HepG2 (cell line): ENCODE results near the gene VDR. TPM values are rescaled to one million over a fixed set of nuclear protein-coding genes. Genes with fewer than 3 reads are reported as not detected.

Experiments used
- ATAC-seq: fragments of 200-7000 bp; cut with Tn5 transposase; 3 replicates; pipeline ENCODE4 v1.9.1; 2020; ENCODE audit warnings: mild to moderate bottlenecking, moderate library complexity
- BruUV-seq: library from RNA; stranded (reverse); fragments of 400-500 nt; replicated peaks from 2 replicates; lab custom pipeline; 2021; lab: Mats Ljungman, UMichigan
- CTCF ChIA-PET: fragments of 300-600 bp; formaldehyde crosslinking; extraction: SDS; loops from one replicate; lab custom pipeline; 2021; ENCODE audit warnings: low total read pairs, inconsistent platforms, low intra/inter-chr PET ratio; lab: Yijun Ruan, JAX
- POLR2A ChIA-PET: fragments of 350-600 bp; sonication (Branson Sonifier 250); formaldehyde crosslinking; loops from one replicate; lab custom pipeline; 2020; ENCODE audit warnings: antibody characterized with exemption, inconsistent platforms; lab: Yijun Ruan, JAX
- DNase-seq: peaks from one replicate; pipeline ENCODE4 v3.0.0-alpha.2; 2015; ENCODE audit warnings: low spot score
- FAIRE-seq: peaks from 3 replicates; lab custom pipeline; 2011; peaks lifted over from hg19 to GRCh38; lab: Jason Lieb, UNC
- H2AFZ ChIP-seq: one replicate; pipeline ENCODE4 v1.6.1; 2011; ENCODE audit warnings: low read length, inconsistent platforms
- H3K27ac ChIP-seq: fragments of 300-600 bp; 3 replicates; pipeline ENCODE4 v1.8.0; 2011; ENCODE audit warnings: mixed run types, mild to moderate bottlenecking, mixed read lengths, low read length, inconsistent platforms; ENCODE audit not compliant: insufficient read depth; ENCODE audit errors: extremely low read length
- H3K27me3 ChIP-seq, 2 experiments: fragments of 200-600 bp in 1 of 2; 2 replicates in 1 of 2; 3 replicates in 1 of 2; pipeline versions ENCODE4 v1.6.0 to v1.8.0; 2011; ENCODE audit warnings: low read length in 2 of 2, mild to moderate bottlenecking in 2 of 2, moderate library complexity in 2 of 2, inconsistent platforms in 1 of 2; ENCODE audit not compliant: insufficient read depth in 2 of 2, control insufficient read depth in 1 of 2
- H3K36me3 ChIP-seq, 2 experiments: fragments of 200-600 bp in 1 of 2; replicated peaks in 1 of 2; 2 replicates in 1 of 2; 3 replicates in 1 of 2; pipeline versions ENCODE4 v1.5.1 to v1.8.0; 2011; ENCODE audit warnings: low read length in 2 of 2, inconsistent platforms in 1 of 2; ENCODE audit not compliant: insufficient read depth in 2 of 2, control insufficient read depth in 1 of 2
- H3K4me1 ChIP-seq: 2 replicates; pipeline ENCODE4 v1.5.1; 2012; ENCODE audit warnings: low read length, inconsistent platforms; ENCODE audit not compliant: insufficient read depth
- H3K4me2 ChIP-seq: 2 replicates; pipeline ENCODE4 v1.6.0; 2011; ENCODE audit warnings: low read depth, low read length, inconsistent platforms
- H3K4me3 ChIP-seq, 3 experiments: fragments of 200-600 bp in 1 of 3; sonication (generic), shearing (Covaris generic) in 1 of 3; replicated peaks in 1 of 3; 2 replicates each; pipeline ENCODE4 v1.5.1; 2011 to 2016; ENCODE audit warnings: low read length in 3 of 3, inconsistent platforms in 2 of 3, low read depth in 2 of 3, mild to moderate bottlenecking in 2 of 3, control low read depth in 1 of 3, mixed read lengths in 1 of 3; ENCODE audit not compliant: insufficient read depth in 1 of 3
- H3K79me2 ChIP-seq: one replicate; pipeline ENCODE4 v1.6.1; 2011; ENCODE audit warnings: low read length, inconsistent platforms; ENCODE audit not compliant: insufficient read depth
- H3K9ac ChIP-seq: 2 replicates; pipeline ENCODE4 v1.6.0; 2011; ENCODE audit warnings: mild to moderate bottlenecking, low read depth, low read length, inconsistent platforms; ENCODE audit not compliant: insufficient read depth
- H3K9me3 ChIP-seq: 2 replicates; pipeline ENCODE4 v1.5.1; 2012; ENCODE audit warnings: mild to moderate bottlenecking, low read length
- H4K20me1 ChIP-seq: 2 replicates; pipeline ENCODE4 v1.6.0; 2011; ENCODE audit warnings: inconsistent platforms, mild to moderate bottlenecking, low read length, moderate library complexity; ENCODE audit not compliant: insufficient read depth
- ATF7 ChIP-seq, 2 experiments: fragments of 450-650 bp in 1 of 2; sonication (generic) in 1 of 2; formaldehyde crosslinking in 1 of 2; IDR thresholded peaks; 2 replicates each; pipeline versions ENCODE4 v1.4.0 to v1.6.1; 2016 to 2020; ENCODE audit warnings: antibody characterized with exemption in 1 of 2, mild to moderate bottlenecking in 1 of 2, missing genetic modification reagents in 1 of 2
- BCLAF1 ChIP-seq: fragments of 450-650 bp; IDR thresholded peaks from 2 replicates; pipeline ENCODE4 v1.6.1; 2017; ENCODE audit warnings: mild to moderate bottlenecking
- CREB1 ChIP-seq, 2 experiments: fragments of 450-650 bp in 1 of 2; IDR thresholded peaks; 2 replicates each; pipeline ENCODE4 v1.6.1; 2016 to 2017; ENCODE audit warnings: control low read depth in 1 of 2, mild to moderate bottlenecking in 1 of 2, missing compliant biosample characterization in 1 of 2, missing genetic modification characterization in 1 of 2
- ETS1 ChIP-seq: sonication (generic); formaldehyde crosslinking; IDR thresholded peaks from 2 replicates; pipeline ENCODE4 v1.4.0; 2020; ENCODE audit warnings: missing genetic modification reagents
- IRX3 ChIP-seq: sonication (generic); formaldehyde crosslinking; IDR thresholded peaks from 2 replicates; pipeline ENCODE4 v1.8.1; 2023; ENCODE audit warnings: mild to moderate bottlenecking, low read depth, missing genetic modification reagents, borderline replicate concordance
- KDM5A ChIP-seq: fragments of 200-600 bp; sonication (generic); IDR thresholded peaks from 2 replicates; pipeline ENCODE4 v1.7.0; 2018; ENCODE audit warnings: antibody characterized with exemption, mild to moderate bottlenecking, low read length, borderline replicate concordance
- KIAA2018 ChIP-seq: sonication (generic); formaldehyde crosslinking; IDR thresholded peaks from 2 replicates; pipeline ENCODE4 v1.5.0; 2020; ENCODE audit warnings: mild to moderate bottlenecking, missing genetic modification reagents, borderline replicate concordance
- KLF12 ChIP-seq: sonication (generic); formaldehyde crosslinking; IDR thresholded peaks from 2 replicates; pipeline ENCODE4 v1.4.0; 2020; ENCODE audit warnings: missing genetic modification reagents, borderline replicate concordance
- KMT2A ChIP-seq: sonication (generic); formaldehyde crosslinking; IDR thresholded peaks from 2 replicates; pipeline ENCODE4 v1.4.0; 2020; ENCODE audit warnings: missing genetic modification reagents
- SUZ12 ChIP-seq: fragments of 150-350 bp; IDR thresholded peaks from 2 replicates; pipeline ENCODE4 v1.6.1; 2014; ENCODE audit warnings: low read depth, low read length
- TCF7 ChIP-seq: sonication (generic); IDR thresholded peaks from 2 replicates; pipeline ENCODE4 v1.6.1; 2016; ENCODE audit warnings: antibody characterized with exemption, low read depth
- TMF1 ChIP-seq: sonication (generic); formaldehyde crosslinking; IDR thresholded peaks from 2 replicates; pipeline ENCODE4 v1.8.1; 2022; ENCODE audit warnings: low read depth, missing genetic modification reagents
- WGBS: methylation state at CpG from one replicate; pipeline ENCODE4 v1.1.6; 2017; ENCODE audit warnings: low lambda C conversion rate; 5-methylcytosine and 5-hydroxymethylcytosine counted together
- in situ Hi-C: cut with HindIII; loops from 2 replicates; pipeline ENCODE4 v1.10.0; 2017; ENCODE audit warnings: low pct_unique_long_range_greater_than_20kb; ENCODE audit not compliant: extremely low pct_ligation_motif_present
- intact Hi-C: fragments of 100-400 bp; cut with micrococcal nuclease; formaldehyde crosslinking; loops from one replicate; pipeline ENCODE4 v1.10.0; 2022; ENCODE audit not compliant: unreplicated experiment
- polyA plus RNA-seq, 8 experiments: library from polyadenylated mRNA; depleted of rRNA in 3 of 8; stranded (reverse) in 7 of 8; unstranded in 1 of 8; fragments of >200 nt; fragmentation: Illumina TruSeq in 4 of 8; extraction: Trizol in 4 of 8; gene quantifications; 2 replicates each; pipeline versions ENCODE4 v1.2.1 to v1.2.3, GENCODE V29; 2011 to 2016; ENCODE audit warnings: low read depth in 4 of 8, missing spikeins in 1 of 8, mixed read lengths in 1 of 8; ENCODE audit not compliant: insufficient read depth in 1 of 8
- total RNA-seq, 5 experiments: library from RNA; depleted of rRNA; stranded (reverse); fragments of >200 nt; fragmentation: Illumina TruSeq; extraction: Trizol; gene quantifications; 2 replicates each; pipeline ENCODE4 v1.2.3, GENCODE V29; 2016; ENCODE audit warnings: low read depth in 1 of 5

Gene VDR
- total and polyA plus RNA-seq, 2 of the 13 experiments (the other 11 are each of a cell fraction or from before 2014, with no cell fraction given) = 0.08 to 0.33 TPM

GRCh38 chr12:47867495-47867941, 37.3 kb downstream of the VDR start:
- intact Hi-C loops = no loop called here

More at GRCh38 chr12:47867495-47867941, 37.3 kb downstream of the VDR start:
- Histone ChIP-seq H3K4me3 (no peak overlapping the region), H3K4me1 (peaks cover 29% of the 10 kb centered on the region), H2AFZ (no peak overlapping the region), H3K27me3 (no peaks in the 10 kb centered on the region), H3K36me3 (no peaks in the 10 kb centered on the region), H3K27ac (no peak overlapping the region)
- DNase-seq (no peak), FAIRE-seq (no peak)
- in situ Hi-C loops = no loop called here
- ChIA-PET POLR2A (no interaction called here), CTCF (no interaction called here)
- TF ChIP-seq TMF1 = no peak
- no peak for TF ChIP-seq BCLAF1
- TF ChIP-seq KDM5A = no peak
- no peak for TF ChIP-seq TCF7
- no peak for TF ChIP-seq ETS1 (CRISPR knock-in tag)
- TF ChIP-seq ATF7 (IDR thresholded peaks at IDR 0.05) = peak; percentile 84
- no peak for TF ChIP-seq ATF7 (CRISPR knock-in tag; IDR thresholded peaks at IDR 0.05)
- no peak for TF ChIP-seq KMT2A (CRISPR knock-in tag)
- no peak for TF ChIP-seq KLF12
- TF ChIP-seq CREB1 (IDR thresholded peaks at IDR 0.05) = peak; percentile 87
- TF ChIP-seq CREB1 (CRISPR knock-in tag; IDR thresholded peaks at IDR 0.05) = no peak
- TF ChIP-seq KIAA2018 = no peak
- TF ChIP-seq IRX3 (CRISPR knock-in tag) = no peak
- no peak for TF ChIP-seq SUZ12
- TF ChIP-seq, all 625 proteins: peak for 2
- H3K9me3 ChIP-seq = no peaks in the 10 kb centered on the region
- no TSS peak for BruUV-seq
- no peaks in the 10 kb centered on the region for H4K20me1 ChIP-seq
- WGBS = 36% methylated on average over 1 of the region's 4 CpGs
- no peak overlapping the region for H3K9ac ChIP-seq
- no peak for ATAC-seq
- H3K4me2 ChIP-seq = no peak overlapping the region
- H3K79me2 ChIP-seq = no peaks in the 10 kb centered on the region
